HG03095 (cell line): ENCODE results near the gene ZNF714.
"Not testable (repeated sequence)": the region's sequence is repeated elsewhere in the genome, so short reads cannot be mapped to it uniquely, and the experiment has no call there.

Source experiments
- ATAC-seq: cut with Tn5 transposase; IDR thresholded peaks from one replicate; pipeline ENCODE4 v1.9.1; 2021; ENCODE audit warnings: moderate library complexity; ENCODE audit not compliant: unreplicated experiment

ZNF714 gene

DNA sequence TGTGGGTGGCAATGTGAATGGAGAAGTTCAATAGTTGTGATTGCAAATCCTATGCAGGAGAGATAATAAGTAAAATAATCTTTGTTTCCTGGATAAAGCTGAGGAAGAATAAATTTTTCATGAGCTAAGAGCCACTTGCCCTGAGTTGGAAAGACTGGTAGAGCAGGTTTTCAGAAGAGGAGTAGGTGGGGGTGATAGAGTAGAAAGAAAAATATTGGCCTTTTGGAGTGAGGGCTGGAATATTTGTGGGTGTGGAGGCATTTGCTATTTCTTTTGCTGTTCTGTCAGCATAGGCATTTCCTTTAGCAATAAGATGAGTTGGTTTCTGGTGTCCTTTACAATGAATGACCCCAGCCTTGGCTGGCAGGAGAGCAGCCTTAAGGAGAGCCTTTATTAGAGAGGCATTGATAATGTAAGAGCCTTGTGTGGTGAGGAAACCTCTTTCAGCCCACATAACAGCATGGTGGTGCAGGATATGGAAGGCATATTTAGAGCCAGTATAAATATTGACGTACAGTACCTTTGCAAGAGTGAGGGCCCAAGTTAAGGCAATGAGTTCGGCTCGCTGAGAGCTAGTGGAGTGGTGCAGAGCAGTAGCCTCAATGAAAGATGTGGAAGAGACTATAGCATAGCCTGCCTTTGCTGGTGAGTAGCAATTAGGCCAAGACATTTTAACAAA, 48.2 kb downstream of the ZNF714 start:
- no peak for ATAC-seq

DNA sequence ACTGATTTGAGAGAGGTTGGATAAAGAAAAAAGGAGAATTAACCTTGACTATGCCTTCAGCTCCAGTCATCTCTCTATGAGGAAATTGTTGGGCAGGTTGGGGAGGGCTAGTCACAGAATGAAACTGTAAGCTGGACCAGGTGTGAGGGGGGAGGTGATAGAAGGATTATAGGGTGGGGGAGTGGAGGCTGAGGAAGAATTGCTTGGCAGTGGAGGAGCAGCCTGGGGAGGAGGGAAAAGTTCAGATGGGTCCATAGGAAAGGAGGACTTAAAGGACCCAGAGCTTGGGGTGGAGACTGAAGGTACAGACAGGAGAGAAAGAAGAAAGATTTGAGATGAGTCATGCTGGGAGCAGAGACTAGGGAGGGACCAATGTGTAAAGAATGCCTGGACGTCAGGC, 51.6 kb downstream of the ZNF714 start:
- ATAC-seq: no peak

DNA sequence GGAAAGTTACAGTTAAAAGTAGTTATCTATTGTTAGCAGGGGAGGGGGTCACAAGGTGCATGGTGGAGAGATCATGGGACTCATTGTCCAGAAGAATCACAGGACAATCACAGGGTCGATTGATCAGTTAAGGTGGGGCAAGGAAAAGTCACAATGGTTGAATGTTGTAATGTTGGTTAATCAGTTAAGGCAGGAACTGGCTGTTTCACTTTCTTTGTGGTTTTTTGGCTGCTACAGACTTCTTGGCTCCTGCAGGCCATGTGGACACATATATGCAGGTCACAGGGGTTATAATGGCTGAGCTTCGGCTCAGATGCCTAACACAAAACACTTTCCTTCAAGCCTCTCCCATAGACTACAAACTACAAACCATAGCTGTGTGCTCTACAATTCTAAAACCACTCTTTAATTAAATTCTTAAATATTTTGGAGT, 52.9 kb downstream of the ZNF714 start:
- ATAC-seq: no peak

DNA sequence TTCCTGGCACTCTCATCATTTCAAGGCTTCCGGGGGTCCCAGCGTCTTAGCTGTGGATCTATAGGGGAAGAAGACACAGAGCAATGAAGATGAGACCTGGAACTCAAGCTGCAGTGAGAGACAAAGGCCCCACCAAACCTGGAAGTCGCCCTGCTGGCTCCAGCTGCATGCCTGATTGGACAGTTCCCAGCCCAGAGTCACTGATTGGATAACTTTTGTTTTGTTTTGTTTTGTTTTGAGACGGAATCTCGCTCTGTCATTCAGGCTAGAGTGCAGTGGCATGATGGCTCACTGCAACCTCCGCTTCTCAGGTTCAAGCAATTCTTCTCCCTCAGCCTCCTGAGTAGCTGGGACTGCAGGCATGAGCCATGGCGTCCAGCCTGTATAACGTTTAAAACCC, 53.4 kb downstream of the ZNF714 start:
- no peak for ATAC-seq

DNA sequence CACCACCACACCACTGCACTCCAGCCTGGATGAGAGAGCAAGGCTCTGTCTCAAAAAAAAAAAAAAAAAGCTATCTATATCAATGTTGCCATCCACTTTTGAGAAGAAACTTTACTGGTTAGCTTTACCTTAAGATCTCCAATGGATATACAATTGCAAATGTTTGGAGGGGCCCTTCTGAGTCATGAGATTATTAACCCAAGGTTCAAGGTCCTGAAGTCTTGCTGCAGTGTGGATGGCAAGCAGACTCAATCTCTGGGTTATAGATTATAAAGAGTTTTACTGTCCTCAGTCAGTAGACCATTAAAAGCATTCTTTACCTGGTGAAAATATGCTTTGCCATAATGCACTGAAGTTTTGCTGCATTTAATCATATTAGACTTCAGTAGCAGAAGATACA, 56.1 kb downstream of the ZNF714 start:
- no peak for ATAC-seq

DNA sequence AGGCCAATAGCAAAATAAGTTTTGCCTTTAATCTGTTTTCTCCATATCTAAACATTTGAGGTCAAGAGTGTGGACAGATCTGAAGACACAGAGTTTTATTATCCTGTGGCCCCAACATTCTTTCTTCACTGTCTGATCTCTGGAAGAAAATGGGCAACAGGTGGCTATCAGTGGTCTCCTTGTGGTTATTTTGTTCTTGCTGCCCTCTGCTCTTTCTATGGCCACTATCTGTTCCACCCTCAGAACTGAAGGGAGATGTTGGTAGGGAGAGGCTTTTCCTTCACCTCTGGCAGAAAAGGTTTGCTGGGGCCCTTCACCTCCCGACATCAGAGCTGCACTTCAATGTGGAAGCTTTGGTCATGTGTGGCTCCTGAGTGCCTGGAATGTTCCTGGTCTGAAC, 59.0 kb downstream of the ZNF714 start:
- not testable (repeated sequence) for ATAC-seq

DNA sequence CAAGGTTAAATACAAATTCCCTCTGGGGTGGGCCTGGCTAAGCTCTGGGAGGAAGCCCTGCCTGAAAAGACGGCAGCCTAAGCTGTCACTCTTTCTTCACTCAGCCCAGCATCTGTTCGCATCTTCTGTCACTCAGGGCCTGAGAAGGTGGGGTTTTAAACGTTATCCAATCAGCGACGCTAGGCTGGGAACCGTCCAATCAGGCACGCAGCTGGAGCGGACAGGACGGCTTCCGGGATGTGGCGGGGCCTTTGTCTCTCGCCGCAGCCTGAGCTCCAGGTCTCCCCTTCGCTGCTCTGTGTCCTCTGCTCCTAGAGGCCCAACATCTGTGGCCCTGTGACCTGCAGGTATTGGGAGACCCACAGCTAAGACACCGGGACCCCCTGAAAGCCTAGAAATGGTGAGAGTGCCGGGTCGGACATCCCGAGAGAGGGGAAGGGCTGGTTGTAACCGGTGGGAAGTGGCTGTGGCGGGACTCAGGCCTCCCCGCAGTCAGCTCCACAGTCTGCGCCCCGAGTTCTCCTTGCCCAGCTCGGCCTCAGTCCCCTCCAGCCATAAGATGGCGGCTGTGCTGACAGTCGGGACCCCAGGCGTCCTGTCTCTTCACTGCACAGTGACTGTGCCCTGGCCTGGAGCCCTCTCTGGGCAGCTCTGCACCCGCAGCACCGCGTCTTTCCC, 59.9 kb downstream of the ZNF714 start, which contains the start of gene ZNF431:
Gene ZNF431 (plus strand): TSS at position 254 of the 678 bp plus-strand sequence. CDS start 144 bp downstream, at position 398.
- ATAC-seq: peak; percentile 99

DNA sequence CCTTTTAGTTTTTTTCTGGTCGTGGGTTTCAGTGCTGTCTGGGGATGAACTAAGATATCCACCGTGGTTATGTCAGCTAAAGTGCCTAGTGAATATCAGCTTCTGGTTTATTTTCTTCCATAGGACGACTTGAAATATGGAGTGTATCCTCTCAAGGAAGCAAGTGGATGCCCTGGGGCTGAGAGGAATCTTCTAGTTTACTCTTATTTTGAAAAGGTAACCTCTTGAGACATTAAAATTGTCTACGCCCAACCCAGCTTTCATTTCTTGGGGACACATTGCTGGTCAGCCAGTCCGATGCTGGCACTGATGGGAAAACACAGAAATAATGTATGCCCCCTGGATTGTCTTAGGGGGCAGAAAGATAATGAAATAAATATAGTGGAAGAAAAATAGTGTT, 61.4 kb downstream of the ZNF714 start:
- no peak for ATAC-seq

DNA sequence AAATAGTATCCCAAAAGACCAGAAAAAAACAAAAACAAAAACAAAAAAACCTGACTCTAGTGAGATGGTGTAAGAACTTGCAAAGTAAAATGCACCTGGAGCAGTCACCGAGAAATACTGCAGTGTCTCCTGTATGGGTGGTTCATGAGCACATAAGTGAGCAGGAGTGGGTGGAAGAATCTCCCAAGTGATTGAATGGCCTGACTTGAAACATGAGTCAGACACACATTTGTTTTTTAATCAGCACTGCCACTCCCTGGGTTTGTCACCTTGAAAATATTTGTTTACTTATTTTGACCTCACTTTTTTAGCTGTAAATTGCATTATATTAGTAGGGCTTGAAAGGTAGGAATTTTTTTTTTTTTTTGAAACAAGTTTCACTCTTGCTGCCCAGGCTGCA, 61.9 kb downstream of the ZNF714 start:
- no peak for ATAC-seq

DNA sequence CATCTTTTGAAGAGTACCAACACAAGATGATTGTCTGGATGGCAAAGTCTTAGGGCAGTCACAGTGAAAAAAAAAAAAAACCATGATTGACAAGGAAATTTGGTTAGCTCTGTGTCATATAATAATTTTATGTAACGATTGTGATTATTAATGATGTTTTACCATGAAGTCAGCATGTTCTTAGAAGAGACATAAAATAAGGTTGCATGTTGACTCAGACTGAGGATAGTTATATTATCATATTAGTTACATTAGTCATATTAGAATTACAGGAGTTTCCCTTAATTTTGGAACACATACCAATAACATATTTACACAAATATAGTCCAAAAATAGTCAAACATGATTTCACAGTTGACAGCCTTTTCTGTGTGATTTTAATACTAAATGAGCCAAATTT, 65.5 kb downstream of the ZNF714 start:
- no peak for ATAC-seq

DNA sequence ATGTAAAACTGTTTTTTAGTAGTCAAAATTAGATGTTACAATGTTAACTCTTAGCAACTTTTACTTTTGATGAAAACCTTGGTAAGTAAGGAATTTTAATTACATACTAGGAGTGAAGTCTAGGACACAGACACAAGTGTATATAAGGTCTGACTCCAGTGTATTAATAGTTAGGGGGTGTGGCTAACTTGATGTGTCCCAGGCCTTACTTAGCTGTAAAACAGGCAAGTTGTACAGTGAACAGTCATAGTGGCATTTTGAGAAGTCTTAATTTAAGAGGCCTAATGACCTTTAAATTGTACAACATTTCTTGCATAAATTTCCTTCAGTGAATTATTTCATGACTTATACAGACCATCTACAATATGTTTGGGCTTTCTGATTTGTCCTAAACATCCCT, 66.7 kb downstream of the ZNF714 start:
- no peak for ATAC-seq

DNA sequence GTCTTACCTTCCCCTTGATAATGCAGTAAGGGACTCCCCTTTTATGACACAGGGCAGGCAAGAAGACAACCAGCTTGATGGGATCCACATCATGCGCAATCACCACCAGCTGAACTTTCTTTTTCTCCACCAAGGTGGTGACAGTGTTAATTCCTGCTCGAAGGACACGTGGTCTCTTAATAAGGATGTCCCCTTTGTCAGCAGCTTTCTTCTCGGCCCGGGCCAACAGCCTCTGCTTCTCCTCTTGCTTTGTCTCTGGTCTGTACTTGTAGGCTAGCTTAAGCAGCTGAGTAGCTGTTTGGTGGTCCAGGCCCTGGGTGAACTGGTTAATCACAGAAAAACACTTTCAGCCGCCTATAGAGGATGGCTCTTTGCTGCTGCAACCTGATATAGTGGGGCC, 67.9 kb downstream of the ZNF714 start:
- no peak for ATAC-seq

DNA sequence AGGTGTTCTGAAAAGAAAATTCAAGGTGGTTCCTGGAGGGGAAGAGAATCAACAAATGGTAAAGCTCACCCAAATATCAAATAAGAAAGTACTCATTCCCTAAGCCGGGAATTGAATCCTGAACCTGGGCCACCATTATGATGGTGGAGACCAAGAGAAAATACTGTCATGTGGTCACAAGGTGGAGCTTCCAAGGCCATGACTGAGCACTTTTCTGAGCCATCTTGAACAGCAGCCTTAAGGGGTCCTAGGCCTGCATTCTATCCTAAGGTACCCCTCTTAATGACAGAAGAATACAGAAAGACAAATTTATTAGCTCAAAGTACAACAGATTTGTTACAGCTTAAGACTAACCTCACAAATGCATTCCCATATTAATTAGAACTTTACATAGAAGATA, 69.5 kb downstream of the ZNF714 start:
- no peak for ATAC-seq

DNA sequence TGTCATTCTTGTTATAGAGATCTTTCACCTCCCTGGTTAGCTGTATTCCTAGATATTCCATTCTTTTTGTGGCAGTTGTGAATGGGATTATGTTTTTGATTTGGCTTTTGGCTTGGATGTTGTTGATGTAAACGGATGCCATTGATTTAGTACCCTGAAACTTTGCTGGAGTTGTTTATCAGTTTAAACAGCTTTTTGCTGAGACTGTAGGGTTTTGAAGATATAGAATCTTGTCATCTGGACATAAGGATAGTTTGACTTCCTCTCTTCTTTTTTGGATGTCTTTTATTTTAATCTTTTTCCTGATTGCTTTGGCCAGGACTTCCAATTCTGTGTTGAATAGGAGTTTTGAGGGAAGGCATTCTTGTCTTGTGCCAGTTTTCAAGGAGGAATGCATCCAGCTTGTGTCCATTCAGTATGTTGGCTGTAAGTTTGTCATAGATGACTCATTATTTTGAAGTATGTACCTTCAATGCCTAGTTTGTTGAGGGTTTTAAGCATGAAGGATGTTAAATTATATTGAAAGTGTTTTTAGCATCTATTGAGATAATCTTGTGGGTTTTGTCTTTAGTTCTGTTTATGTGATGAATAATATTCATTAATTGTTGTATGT, 76.6 kb downstream of the ZNF714 start:
- ATAC-seq: no peak

DNA sequence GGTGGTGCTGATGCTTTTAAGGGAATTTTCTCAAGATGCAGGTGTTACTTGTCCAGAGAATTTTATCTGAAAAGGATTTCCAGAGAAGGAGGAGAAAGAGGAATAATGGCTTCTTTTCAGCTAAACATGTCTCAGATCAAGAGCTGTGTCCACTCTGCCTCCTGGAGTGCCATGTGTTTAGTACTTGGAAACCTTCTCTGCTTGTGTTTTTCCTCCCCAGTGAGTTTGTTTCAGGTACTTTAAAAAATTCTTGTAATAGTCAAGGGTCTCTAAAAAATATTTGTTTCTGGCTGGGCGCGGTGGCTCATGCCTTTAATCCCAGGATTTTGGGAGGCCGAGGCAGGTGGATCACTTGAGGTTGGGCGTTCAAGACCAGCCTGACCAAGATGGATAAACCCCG, 82.5 kb downstream of the ZNF714 start:
- no peak for ATAC-seq

DNA sequence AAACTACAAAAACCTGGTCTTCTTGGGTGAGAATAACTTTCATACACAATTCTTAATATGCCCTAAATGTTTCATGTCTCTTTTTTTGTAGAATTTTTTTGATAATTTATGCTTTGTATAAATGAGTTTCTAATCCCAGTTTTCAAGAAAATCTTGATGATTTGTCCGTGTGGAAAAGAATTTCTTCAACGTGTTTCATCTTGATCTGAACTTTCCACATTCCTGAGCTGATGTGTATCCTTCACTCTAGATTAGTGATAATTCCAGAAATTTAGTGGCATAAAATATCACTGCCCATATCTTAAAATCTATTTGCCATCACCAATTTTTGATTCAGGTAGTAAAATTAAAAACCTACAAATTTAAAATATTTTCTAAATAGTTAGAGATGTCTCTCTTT, 84.4 kb downstream of the ZNF714 start:
- no peak for ATAC-seq
